GM12875 (cell line): ENCODE data around the gene DHRS12.

Experiments
- H3K4me3 ChIP-seq: one replicate; pipeline ENCODE4 v1.5.1; 2011; ENCODE audit warnings: low read depth, low read length, control low read depth
- CTCF ChIP-seq: IDR thresholded peaks from 2 replicates; pipeline ENCODE4 v1.5.1; 2011; ENCODE audit warnings: low read depth, mild to moderate bottlenecking, control low read depth, inconsistent platforms, low read length, moderate library complexity, borderline replicate concordance; ENCODE audit not compliant: insufficient read depth

DHRS12 gene

GRCh38 chr13:51746802-51747201, 57.2 kb downstream of the DHRS12 start:
- H3K4me3 ChIP-seq: no peak overlapping the region
- no peak for TF ChIP-seq CTCF

- no peak for TF ChIP-seq CTCF
- no peak overlapping the region for H3K4me3 ChIP-seq
Measured at GRCh38 chr13:51745243-51745642, 58.7 kb downstream of the DHRS12 start.

- H3K4me3 ChIP-seq: no peak overlapping the region
- no peak for TF ChIP-seq CTCF
Measured at GRCh38 chr13:51742611-51743010, 61.4 kb downstream of the DHRS12 start.

GRCh38 chr13:51742031-51742430, 61.9 kb downstream of the DHRS12 start:
- no peak for TF ChIP-seq CTCF

GRCh38 chr13:51740698-51741097, 63.3 kb downstream of the DHRS12 start:
- no peak overlapping the region for H3K4me3 ChIP-seq

More at GRCh38 chr13:51742031-51742430, 61.9 kb downstream of the DHRS12 start:
- H3K4me3 ChIP-seq: no peak overlapping the region

GRCh38 chr13:51739027-51739764, 64.8 kb downstream of the DHRS12 start:
- no peak for TF ChIP-seq CTCF
- no peak overlapping the region for H3K4me3 ChIP-seq

More at GRCh38 chr13:51740698-51741097, 63.3 kb downstream of the DHRS12 start:
- no peak for TF ChIP-seq CTCF

- TF ChIP-seq CTCF: no peak
- no peak overlapping the region for H3K4me3 ChIP-seq
Measured at GRCh38 chr13:51738226-51738905, 65.6 kb downstream of the DHRS12 start.
